OCI-LY1 (cell line): ENCODE data around the gene TTC3.

ENCODE experiments used
- H2AFZ ChIP-seq: fragments of 200-600 bp; sonication (generic), shearing (Covaris generic); 2 replicates; pipeline ENCODE4 v1.6.0; 2014; ENCODE audit warnings: antibody characterized with exemption, mild to moderate bottlenecking, low read length
- H3F3A ChIP-seq: fragments of 200-600 bp; sonication (generic), shearing (Covaris generic); 2 replicates; pipeline ENCODE4 v1.6.0; 2014; ENCODE audit warnings: mild to moderate bottlenecking, antibody characterized with exemption, low read length, moderate library complexity; ENCODE audit not compliant: insufficient read depth
- H3K27ac ChIP-seq: fragments of 200-600 bp; sonication (generic); 2 replicates; pipeline ENCODE4 v1.5.1; 2014; ENCODE audit warnings: low read length, mixed run types, mild to moderate bottlenecking, low read depth; ENCODE audit not compliant: poor library complexity, severe bottlenecking
- H3K27me3 ChIP-seq: fragments of 200-600 bp; sonication (generic); 2 replicates; pipeline ENCODE4 v1.6.0; 2014; ENCODE audit warnings: antibody characterized with exemption, mild to moderate bottlenecking, low read length, moderate library complexity; ENCODE audit not compliant: insufficient read depth
- H3K36me3 ChIP-seq: fragments of 200-600 bp; sonication (generic); 2 replicates; pipeline ENCODE4 v1.6.1; 2014; ENCODE audit warnings: mild to moderate bottlenecking, antibody characterized with exemption, low read length, moderate library complexity, mixed read lengths; ENCODE audit not compliant: insufficient read depth
- H3K4me1 ChIP-seq: fragments of 200-600 bp; sonication (generic); 2 replicates; pipeline ENCODE4 v1.5.1; 2014; ENCODE audit warnings: mild to moderate bottlenecking, low read length, moderate library complexity; ENCODE audit not compliant: insufficient read depth, severe bottlenecking
- H3K4me2 ChIP-seq: fragments of 200-600 bp; sonication (generic), shearing (Covaris generic); 2 replicates; pipeline ENCODE4 v1.6.1; 2014; ENCODE audit warnings: low read length
- H3K4me3 ChIP-seq: fragments of 200-600 bp; sonication (generic); 2 replicates; pipeline ENCODE4 v1.5.1; 2014; ENCODE audit warnings: low read length, low read depth, mild to moderate bottlenecking, mixed read lengths; ENCODE audit not compliant: poor library complexity, severe bottlenecking
- H3K79me2 ChIP-seq: fragments of 200-600 bp; shearing (Covaris generic); 2 replicates; pipeline ENCODE4 v1.6.1; 2016; ENCODE audit warnings: mixed run types, low read length, mixed read lengths; ENCODE audit not compliant: insufficient read depth
- H3K9ac ChIP-seq: fragments of 200-600 bp; sonication (generic), shearing (Covaris generic); 2 replicates; pipeline ENCODE4 v1.6.1; 2014; ENCODE audit warnings: mild to moderate bottlenecking, low read length, mixed read lengths
- H3K9me2 ChIP-seq: fragments of 200-600 bp; sonication (generic), shearing (Covaris generic); 2 replicates; pipeline ENCODE4 v1.6.1; 2014; ENCODE audit warnings: low read depth, mild to moderate bottlenecking, low read length, mixed read lengths
- H3K9me3 ChIP-seq: fragments of 200-600 bp; shearing (Covaris generic); 2 replicates; pipeline ENCODE4 v1.6.1; 2014; ENCODE audit warnings: low read length, mixed read lengths
- H4K20me1 ChIP-seq: fragments of 200-600 bp; sonication (generic), shearing (Covaris generic); 2 replicates; pipeline ENCODE4 v1.6.0; 2016; ENCODE audit warnings: mild to moderate bottlenecking, low read length; ENCODE audit not compliant: insufficient read depth
- CTCF ChIP-seq: fragments of 200-600 bp; sonication (generic), shearing (Covaris generic); IDR thresholded peaks from 2 replicates; pipeline ENCODE4 v1.5.1; 2017; ENCODE audit warnings: mild to moderate bottlenecking, antibody characterized with exemption, low read length, moderate library complexity, mixed read lengths
- EZH2 ChIP-seq: fragments of 200-600 bp; sonication (generic), shearing (Covaris generic); IDR thresholded peaks from 2 replicates; pipeline ENCODE4 v1.8.0; 2017; ENCODE audit warnings: borderline replicate concordance, mixed run types, mild to moderate bottlenecking, antibody characterized with exemption, low read length, moderate library complexity, mixed read lengths

The TTC3 gene

GRCh38 chr21:37251294-37251634 lies 178.2 kb downstream of the TTC3 start:
- H3K27ac ChIP-seq = no peak overlapping the region
- no peaks in the 10 kb centered on the region for H3K9me3 ChIP-seq
- no peak overlapping the region for H3K9ac ChIP-seq
- TF ChIP-seq CTCF (no peak), EZH2 (no peak)
- H3K36me3 ChIP-seq = peaks cover 6% of the 10 kb centered on the region; the same call in 1 of the 2 replicates
- peaks cover 4% of the 10 kb centered on the region for H3K4me1 ChIP-seq
- H2AFZ ChIP-seq = no peak overlapping the region
- H3K79me2 ChIP-seq = peaks cover 65% of the 10 kb centered on the region
- H4K20me1 ChIP-seq = no peaks in the 10 kb centered on the region
- no peak overlapping the region for H3K4me3 ChIP-seq
- H3K27me3 ChIP-seq = no peaks in the 10 kb centered on the region
- no peaks in the 10 kb centered on the region for H3F3A ChIP-seq
- no peaks in the 10 kb centered on the region for H3K9me2 ChIP-seq
- H3K4me2 ChIP-seq = no peak overlapping the region
